Measurements from ENCODE around the gene AGBL4. TPM values are rescaled to one million over a fixed set of nuclear protein-coding genes. Genes with fewer than 3 reads are reported as not detected.

AGBL4 gene
- total RNA-seq, 4 donors from 2014 or later: 0.13 TPM; not detected in 3

GRCh38 chr1:49136738-49137251 lies 887.0 kb downstream of the AGBL4 start:
- TF ChIP-seq CTCF (IDR thresholded peaks at IDR 0.05) (no peak), POLR2AphosphoS5 (IDR thresholded peaks at IDR 0.05) (no peak), POLR2A (IDR thresholded peaks at IDR 0.05; ENCODE audit: low read depth) (no peak), EP300 (IDR thresholded peaks at IDR 0.05) (no peak)
- peaks cover 0 to 8% (median 0%) of the 10 kb centered on the region in 4 donors for H3K9me3 ChIP-seq
- no peak for DNase-seq (ENCODE audit: extremely low spot score)
- 81% methylated on average over 1 of the region's 1 CpG for WGBS
- H3K27ac ChIP-seq (replicated peaks in 1 of 4): no peak overlapping the region
- no peak overlapping the region for H3K4me3 ChIP-seq
- no peaks in the 10 kb centered on the region for H3K4me1 ChIP-seq
- intact Hi-C loops (cut with DNase I): no loop called here
- no peaks in the 10 kb centered on the region for H3K27me3 ChIP-seq
- no peaks in the 10 kb centered on the region for H3K36me3 ChIP-seq

- Histone ChIP-seq H3K4me1 (no peaks in the 10 kb centered on the region), H3K36me3 (no peaks in the 10 kb centered on the region), H3K9me3 (peaks cover 0 to 4% (median 0%) of the 10 kb centered on the region in 4 donors), H3K4me3 (no peak overlapping the region), H3K27ac (replicated peaks in 1 of 4) (no peak overlapping the region), H3K27me3 (peaks cover 0 to 5% (median 0%) of the 10 kb centered on the region in 4 donors)
- TF ChIP-seq POLR2A (IDR thresholded peaks at IDR 0.05; ENCODE audit: low read depth): no peak
- no peak for TF ChIP-seq EP300 (IDR thresholded peaks at IDR 0.05)
- no peak for TF ChIP-seq CTCF (IDR thresholded peaks at IDR 0.05)
- TF ChIP-seq POLR2AphosphoS5 (IDR thresholded peaks at IDR 0.05): no peak
- intact Hi-C loops (cut with DNase I): no loop called here
- DNase-seq (ENCODE audit: extremely low spot score): no peak
- WGBS: 77% methylated on average over 1 of the region's 1 CpG
These were observed 898.0 kb downstream of the AGBL4 start for GRCh38 chr1:49125746-49126145.

GRCh38 chr1:49111931-49112330 lies 911.8 kb downstream of the AGBL4 start:
- intact Hi-C loops (cut with DNase I): no loop called here
- H3K4me1 ChIP-seq: no peaks in the 10 kb centered on the region
- H3K27me3 ChIP-seq: no peaks in the 10 kb centered on the region
- H3K4me3 ChIP-seq: no peak overlapping the region
- no peak for TF ChIP-seq POLR2A (IDR thresholded peaks at IDR 0.05; ENCODE audit: low read depth)
- no peak for TF ChIP-seq CTCF (IDR thresholded peaks at IDR 0.05)
- no peak for TF ChIP-seq EP300 (IDR thresholded peaks at IDR 0.05)
- TF ChIP-seq POLR2AphosphoS5 (IDR thresholded peaks at IDR 0.05): no peak
- DNase-seq (ENCODE audit: extremely low spot score): no peak
- peaks cover 0 to 13% (median 10%) of the 10 kb centered on the region in 4 donors for H3K9me3 ChIP-seq
- H3K36me3 ChIP-seq: no peaks in the 10 kb centered on the region
- 89% methylated on average over 1 of the region's 1 CpG for WGBS
- no peak overlapping the region for H3K27ac ChIP-seq (replicated peaks in 1 of 4)

DNA sequence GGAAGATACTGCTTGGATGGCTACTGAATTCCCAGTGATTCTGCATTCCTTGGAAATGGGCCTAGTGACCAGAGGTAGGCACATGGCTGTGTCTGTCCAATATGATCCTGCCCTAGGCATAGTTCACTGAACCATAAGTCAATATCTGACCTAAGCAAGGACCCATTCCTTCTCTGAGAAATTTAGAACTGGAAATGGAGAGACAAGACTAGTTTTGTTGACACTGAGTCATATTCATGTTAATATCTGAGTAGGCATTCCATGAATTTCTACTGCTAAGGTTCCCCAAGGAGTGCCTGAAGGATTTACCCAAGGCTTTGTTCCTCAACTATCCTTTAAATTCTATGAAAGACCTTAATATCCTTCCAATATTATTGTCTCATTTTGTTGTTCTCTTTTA lies 917.3 kb downstream of the AGBL4 start:
- TF ChIP-seq POLR2A (IDR thresholded peaks at IDR 0.05; ENCODE audit: low read depth) (no peak), POLR2AphosphoS5 (IDR thresholded peaks at IDR 0.05) (no peak), CTCF (IDR thresholded peaks at IDR 0.05) (no peak), EP300 (IDR thresholded peaks at IDR 0.05) (no peak)

DNA sequence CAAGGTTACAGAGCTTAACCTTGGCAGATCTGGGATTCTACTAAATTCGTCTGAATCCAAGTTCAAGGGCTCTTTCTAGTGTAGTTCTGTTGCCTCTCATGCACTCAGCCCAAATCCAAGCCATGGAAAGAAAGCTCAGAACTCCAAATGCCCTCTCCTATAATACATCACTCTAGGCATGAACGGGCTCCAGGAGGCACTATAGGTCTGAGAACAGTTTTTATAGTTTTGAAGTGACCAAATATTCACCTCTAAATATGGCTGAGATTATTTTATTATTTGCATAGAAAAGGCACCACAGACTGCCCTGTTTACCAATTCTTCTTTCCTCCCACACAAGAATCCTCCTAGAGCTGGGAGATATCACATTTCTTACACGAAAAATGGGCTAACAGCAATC lies 919.2 kb downstream of the AGBL4 start:
- intact Hi-C loops (cut with DNase I): no loop called here
- H3K36me3 ChIP-seq: no peaks in the 10 kb centered on the region
- H3K4me1 ChIP-seq: no peaks in the 10 kb centered on the region
- H3K27me3 ChIP-seq: no peaks in the 10 kb centered on the region
- no peak overlapping the region for H3K27ac ChIP-seq (replicated peaks in 1 of 4)
- TF ChIP-seq POLR2A (IDR thresholded peaks at IDR 0.05; ENCODE audit: low read depth): no peak
- TF ChIP-seq POLR2AphosphoS5 (IDR thresholded peaks at IDR 0.05): no peak
- no peak for TF ChIP-seq EP300 (IDR thresholded peaks at IDR 0.05)
- no peak for TF ChIP-seq CTCF (IDR thresholded peaks at IDR 0.05)
- H3K9me3 ChIP-seq: no peaks in the 10 kb centered on the region
- no peak for DNase-seq (ENCODE audit: extremely low spot score)
- no peak overlapping the region for H3K4me3 ChIP-seq
- WGBS: 67% methylated on average over 3 of the region's 3 CpGs

More for the DNA sequence above, 917.3 kb downstream of the AGBL4 start:
- H3K4me1 ChIP-seq: no peaks in the 10 kb centered on the region
- DNase-seq (ENCODE audit: extremely low spot score): no peak
- no peak overlapping the region for H3K27ac ChIP-seq (replicated peaks in 1 of 4)
- H3K27me3 ChIP-seq: no peaks in the 10 kb centered on the region
- H3K36me3 ChIP-seq: no peaks in the 10 kb centered on the region
- no peaks in the 10 kb centered on the region for H3K9me3 ChIP-seq
- intact Hi-C loops (cut with DNase I): no loop called here
- no peak overlapping the region for H3K4me3 ChIP-seq
